HG02642 (cell line): Measurements from ENCODE around the gene SLC25A21.

Experiments
- ATAC-seq: cut with Tn5 transposase; IDR thresholded peaks from one replicate; pipeline ENCODE4 v1.9.1; 2021; ENCODE audit warnings: mild to moderate bottlenecking; ENCODE audit not compliant: unreplicated experiment, poor library complexity

The SLC25A21 gene

DNA sequence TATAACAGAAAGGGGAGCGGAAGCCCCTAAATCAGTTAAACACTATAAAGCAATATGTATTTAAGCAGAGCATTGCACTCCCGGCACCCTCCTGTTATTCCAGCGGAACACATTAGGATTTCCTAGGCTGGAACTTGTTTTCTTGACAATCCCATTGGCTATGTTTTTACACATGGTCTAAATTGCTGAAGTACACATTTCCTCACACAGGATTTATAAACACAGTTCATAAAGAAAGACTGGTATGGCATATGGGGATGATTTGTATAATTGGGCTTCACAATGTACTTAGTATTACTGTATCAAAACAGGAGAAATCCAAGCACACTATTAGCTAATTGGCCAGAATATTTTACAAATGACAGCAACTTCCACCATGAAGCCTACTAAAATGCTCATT is 487.5 kb downstream of the SLC25A21 start:
- no peak for ATAC-seq

DNA sequence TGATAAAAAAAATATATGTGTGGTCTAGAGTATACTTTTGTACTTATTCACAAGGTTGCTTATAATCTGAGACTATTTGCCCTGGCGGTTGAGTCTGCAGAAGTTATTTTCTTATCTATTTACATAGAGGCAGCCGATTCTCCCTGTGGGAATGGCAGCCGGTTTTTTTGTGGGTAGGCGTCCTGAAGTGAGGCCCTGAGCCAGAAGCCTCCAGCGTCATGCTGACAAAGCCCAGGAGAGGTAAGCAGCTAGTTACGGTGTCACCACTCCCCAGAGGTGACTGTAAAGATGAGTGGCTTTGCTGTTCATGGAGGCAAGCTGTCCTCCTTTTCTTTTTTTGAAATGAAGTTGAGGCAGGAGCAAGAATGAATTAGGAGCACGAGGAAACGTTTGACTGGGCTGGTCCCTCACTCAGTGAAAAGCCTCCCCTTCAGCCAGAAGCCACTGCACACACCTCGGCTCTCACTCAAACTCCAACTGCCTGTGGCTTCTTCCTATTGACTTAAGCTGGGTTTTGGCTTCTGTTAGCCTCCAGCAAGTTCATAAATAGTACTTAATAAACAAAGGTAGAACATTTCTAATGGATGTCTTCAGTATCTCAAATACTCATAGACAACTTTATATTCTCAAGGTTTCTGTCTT is 489.2 kb downstream of the SLC25A21 start:
- no peak for ATAC-seq

DNA sequence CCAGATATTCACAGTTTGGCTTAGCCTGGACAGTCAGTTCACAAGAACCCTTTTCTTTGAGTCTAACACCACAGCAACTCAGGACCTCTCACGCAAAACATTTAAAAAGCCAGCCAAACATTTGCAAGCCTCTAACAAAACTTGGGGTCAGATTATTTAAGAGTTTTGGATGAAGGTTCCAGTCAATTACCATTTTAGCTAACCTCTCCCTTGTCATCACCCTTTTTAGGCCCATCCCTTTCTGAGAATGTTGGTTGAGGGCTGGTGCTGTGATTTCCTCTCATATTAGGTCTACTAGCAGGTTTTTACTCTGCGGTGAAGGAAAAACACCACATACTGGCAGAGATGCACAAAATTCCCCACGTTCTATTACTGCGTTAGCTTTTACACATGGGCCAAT is 490.1 kb downstream of the SLC25A21 start:
- ATAC-seq = no peak

DNA sequence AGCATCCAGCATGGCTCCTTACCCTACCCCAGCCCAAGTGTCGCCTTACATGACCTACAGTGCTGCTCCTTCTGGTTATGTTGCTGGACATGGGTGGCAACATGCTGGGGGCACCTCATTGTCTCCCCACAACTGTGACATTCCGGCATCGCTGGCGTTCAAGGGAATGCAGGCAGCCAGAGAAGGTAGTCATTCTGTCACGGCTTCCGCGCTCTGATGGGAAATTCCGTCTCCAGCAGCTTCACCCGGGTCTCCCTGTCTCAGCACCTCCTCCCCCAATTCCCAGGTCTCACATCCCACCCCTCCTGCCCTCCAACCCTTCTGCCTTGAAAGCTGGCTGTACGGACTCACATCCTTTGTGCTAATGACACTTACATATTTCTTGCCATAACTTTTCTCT is 496.2 kb downstream of the SLC25A21 start:
- ATAC-seq = no peak

DNA sequence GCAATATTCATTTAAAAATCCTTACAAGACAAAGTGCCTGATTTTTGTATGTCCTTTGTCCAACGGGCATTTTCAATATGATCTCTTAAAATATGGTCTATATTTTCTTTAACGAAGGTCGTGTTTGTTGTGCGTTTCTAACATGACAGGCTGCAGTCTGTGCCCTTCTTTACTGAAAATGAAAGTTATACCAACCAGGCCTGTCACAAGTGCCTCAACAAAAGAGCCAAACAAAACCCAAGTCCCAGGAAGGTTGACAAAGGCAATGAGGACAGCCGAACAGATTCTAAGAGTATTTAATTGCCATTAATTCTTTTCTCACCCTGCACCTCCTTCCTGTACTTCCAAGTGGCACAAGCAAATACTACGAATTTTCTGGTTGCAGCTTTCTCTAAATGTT is 496.8 kb downstream of the SLC25A21 start:
- ATAC-seq = no peak

DNA sequence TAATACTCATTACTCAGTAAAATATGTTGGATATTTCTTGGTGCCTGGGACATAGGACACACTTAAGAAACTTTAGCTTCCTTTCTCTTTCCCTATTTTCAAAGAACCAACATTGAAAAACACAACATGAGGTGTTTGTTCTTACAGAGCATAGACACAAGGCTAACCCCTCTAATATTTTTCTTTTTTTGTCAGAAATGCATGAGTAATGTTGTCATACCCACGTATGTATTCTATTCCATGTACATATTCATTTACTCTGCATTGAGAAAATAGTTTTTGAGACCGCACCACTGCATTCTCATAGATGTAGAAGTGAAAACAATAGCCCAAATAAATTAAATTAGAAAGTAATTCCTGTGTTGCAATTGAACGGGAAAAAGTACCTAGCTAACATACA is 497.7 kb downstream of the SLC25A21 start:
- ATAC-seq = no peak

DNA sequence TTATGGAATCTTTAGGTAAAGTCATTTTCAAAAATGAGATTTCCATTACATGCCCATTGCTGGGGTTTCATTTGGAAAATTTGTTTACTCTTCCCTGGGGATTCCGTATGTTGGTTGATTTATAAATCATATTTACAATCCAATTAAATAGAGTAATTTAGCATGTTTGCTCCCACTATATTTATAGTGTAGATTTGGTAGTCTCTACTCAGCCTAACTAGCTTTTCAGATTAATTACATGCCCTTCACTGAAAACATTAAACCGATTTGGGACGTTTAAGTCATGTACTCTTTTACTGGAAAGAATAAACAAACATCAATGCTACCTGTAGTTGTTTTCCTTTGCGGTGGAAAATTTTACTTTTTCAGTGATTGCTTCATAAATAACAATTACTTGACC is 500.3 kb downstream of the SLC25A21 start:
- no peak for ATAC-seq

DNA sequence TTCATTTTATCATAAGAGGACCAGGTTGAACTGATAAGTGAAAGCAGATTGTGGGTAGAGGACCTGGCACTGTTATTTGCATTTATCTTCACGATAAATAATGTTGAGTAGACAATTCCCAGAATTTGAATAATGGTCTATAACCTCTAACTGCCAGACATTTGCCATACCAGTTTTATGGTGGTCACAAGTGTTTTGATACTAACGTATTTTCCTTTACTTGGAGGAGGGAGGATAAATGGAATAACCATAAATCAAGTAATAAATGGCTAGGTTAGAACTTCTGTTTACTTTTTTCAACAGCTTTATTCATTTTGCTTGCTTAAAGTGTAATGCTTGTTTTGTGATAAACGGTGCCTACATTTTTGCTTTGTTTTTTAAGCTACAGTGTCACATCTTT is 501.3 kb downstream of the SLC25A21 start:
- ATAC-seq = no peak

DNA sequence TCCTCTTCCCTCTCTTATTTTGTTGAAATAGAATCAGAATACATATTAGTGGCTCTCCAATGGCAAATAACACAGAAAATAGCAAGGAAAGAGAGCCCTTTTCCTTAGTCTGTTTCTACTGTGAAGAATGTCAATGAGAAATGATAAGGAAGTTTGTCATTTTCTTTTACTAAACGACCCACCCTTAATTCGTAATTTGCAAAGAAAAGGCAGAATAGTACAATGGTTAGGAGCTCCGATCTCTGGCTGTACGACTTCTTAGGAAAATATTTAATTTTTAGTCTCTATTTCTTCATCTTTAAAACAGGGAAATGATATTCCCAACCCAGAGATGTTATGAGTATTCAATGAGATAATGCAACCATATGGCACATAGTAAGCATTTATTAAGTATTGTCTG is 504.7 kb downstream of the SLC25A21 start:
- no peak for ATAC-seq

DNA sequence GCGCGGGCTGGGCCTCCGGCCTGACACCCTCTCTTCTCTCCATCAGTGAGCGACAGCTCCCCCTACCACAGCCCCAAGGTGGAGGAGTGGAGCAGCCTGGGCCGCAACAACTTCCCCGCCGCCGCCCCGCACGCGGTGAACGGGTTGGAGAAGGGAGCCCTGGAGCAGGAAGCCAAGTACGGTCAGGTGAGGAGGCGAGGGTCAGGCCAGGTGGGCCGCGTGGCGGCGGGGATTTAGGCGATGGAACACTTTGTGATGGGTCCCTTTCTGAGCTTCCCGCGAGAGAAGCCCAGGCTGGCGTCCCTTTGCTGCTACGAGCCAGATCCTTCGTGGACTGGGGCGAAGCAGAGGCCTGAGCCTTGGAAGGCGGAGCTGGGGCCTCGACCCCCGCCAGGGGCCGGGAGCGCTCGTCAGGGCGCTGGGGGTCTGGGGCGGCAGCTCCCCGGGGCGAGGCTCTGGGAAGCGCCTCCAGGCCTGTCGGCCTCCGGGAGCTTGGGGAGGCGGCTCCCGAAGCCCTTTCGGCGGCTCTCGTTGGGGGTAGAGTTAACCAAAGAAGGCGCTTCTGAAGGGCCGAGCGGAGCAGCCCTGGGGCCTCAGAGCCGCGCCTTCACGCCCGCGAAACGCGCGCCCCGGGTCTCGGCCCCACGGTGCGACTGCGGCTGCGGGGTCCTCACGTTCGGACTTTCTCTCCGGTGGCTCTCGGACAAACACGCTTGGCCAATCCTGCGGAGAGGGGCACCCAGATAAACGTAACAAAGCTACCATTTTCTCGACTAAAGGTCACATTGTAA is 505.8 kb downstream of the SLC25A21 start:
- no peak for ATAC-seq

DNA sequence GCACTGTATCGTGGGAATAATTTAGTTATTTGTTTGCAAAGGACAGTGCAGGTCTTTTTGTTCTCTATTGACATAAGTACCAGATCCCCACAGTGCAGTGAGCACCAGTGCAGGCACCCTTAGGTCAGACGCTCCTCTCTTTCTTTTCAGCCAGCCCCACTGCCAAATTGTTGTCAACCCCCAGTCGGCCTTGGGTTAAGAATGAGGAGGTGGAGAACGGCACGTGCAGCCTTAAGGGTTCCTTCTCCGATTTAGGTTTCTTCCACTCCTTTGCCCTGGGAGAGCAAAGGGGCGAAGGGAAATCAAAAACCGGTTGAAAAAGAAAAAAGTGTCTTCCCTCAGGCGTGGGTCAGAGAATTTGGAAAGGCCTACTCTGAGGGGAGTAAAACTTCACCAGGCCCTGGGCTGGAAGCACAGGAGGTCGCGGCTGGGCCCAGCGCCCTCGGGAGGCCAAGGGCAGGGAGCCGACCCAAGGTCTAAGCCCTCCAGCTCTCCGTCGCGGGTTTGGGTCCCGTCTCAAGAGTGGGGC is 506.5 kb downstream of the SLC25A21 start:
- no peak for ATAC-seq

DNA sequence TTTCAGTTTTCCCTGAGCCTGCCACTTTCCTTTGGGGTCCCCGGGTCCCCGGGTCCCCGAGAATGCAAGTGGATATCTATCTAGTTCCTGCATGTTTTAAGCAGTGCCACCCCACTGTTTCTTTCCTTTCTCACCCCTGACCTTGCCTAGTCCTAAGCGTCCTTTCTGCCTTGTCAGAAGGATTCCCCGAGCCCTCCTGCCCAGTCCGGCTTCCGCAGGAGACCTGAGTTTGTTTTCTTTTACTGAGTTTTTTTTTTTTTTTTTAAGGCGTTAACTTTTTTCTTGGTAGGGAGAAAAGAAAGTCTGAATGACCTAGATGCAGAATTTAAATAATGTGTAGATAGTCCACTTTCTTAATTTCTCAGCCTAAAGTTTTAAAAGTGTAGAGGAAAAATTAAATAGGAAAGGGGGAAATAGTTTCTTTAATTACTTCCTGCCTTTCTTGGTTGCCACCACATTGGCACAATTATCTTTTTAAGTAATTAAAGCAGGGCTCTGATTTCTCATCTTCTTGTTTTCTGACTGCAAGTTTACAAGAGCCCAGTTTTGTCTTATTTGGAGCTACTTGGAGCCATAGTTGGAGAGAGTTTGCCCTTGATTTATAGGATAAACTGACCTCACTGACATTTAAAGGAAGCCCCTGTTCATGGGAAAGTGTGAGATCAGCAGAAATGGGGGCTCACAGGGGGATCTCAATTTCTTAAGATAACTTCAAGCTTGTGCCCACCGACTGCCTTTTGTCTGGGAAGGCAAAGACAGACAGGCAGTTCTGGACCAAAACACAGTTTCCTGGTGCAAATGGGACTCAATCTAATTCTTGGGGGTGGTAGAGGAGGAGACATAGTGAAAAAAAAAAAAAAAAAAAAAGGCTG is 507.8 kb downstream of the SLC25A21 start:
- no peak for ATAC-seq

DNA sequence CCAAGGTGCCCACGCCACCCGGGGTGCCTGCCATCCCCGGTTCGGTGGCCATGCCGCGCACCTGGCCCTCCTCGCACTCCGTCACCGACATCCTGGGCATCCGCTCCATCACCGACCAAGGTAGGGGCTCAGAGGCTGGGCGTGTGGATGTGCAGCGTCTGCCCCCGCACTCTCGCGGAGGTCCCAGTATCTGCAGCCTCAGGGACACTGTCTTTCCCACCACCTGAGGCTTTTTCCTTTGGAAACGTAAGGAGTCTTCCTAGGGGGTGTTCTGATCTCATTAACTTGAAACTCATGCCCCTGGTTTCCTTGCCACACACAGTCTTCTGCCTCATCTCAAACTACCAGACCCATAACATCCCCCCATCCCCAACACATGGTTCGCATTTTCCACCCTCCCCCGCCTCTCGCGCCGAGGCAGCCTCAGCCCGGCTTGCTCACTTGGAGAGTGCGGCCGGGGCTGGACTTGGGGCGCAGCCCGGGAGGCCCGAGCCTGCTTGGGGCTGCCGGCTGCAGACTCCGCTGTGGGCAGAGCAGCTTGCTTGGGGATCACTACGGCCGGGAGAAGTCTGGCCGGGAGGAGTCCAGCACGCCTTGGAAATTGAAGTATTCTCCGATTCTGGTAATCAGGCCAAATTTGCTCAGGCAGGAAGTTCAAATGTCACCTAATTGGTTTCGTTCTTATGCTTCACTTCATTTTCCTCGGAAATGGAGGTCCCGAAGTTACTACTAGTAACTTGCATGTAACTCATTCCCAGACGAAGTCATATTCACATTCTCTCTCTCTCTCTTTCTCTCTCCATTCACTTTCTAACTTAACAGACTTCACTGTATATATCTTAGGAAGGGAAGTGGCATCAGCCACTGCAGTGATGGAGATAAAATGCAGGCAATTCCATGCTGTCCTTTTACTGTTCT is 508.7 kb downstream of the SLC25A21 start:
- no peak for ATAC-seq

DNA sequence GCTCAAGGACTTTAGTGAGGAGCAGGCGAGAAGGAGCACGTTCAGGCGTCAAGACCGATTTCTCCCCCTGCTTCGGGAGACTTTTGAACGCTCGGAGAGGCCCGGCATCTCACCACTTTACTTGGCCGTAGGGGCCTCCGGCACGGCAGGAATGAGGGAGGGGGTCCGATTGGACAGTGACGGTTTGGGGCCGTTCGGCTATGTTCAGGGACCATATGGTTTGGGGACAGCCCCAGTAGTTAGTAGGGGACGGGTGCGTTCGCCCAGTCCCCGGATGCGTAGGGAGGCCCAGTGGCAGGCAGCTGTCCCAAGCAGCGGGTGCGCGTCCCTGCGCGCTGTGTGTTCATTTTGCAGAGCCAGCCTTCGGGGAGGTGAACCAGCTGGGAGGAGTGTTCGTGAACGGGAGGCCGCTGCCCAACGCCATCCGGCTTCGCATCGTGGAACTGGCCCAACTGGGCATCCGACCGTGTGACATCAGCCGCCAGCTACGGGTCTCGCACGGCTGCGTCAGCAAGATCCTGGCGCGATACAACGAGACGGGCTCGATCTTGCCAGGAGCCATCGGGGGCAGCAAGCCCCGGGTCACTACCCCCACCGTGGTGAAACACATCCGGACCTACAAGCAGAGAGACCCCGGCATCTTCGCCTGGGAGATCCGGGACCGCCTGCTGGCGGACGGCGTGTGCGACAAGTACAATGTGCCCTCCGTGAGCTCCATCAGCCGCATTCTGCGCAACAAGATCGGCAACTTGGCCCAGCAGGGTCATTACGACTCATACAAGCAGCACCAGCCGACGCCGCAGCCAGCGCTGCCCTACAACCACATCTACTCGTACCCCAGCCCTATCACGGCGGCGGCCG is 509.6 kb downstream of the SLC25A21 start:
- no peak for ATAC-seq

DNA sequence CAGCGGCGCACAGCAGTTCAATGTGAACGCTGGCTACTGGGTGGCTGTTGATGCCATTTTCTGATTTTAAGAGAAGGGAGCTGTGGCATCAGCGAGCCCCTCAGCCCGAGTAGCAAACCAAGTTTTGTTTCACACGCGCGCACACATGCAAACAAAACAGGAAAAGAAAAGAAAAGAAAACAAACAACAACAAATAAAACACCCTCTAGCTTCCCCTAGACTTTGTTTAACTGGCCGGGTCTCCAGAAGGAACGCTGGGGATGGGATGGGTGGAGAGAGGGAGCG is 510.2 kb downstream of the SLC25A21 start:
- no peak for ATAC-seq

DNA sequence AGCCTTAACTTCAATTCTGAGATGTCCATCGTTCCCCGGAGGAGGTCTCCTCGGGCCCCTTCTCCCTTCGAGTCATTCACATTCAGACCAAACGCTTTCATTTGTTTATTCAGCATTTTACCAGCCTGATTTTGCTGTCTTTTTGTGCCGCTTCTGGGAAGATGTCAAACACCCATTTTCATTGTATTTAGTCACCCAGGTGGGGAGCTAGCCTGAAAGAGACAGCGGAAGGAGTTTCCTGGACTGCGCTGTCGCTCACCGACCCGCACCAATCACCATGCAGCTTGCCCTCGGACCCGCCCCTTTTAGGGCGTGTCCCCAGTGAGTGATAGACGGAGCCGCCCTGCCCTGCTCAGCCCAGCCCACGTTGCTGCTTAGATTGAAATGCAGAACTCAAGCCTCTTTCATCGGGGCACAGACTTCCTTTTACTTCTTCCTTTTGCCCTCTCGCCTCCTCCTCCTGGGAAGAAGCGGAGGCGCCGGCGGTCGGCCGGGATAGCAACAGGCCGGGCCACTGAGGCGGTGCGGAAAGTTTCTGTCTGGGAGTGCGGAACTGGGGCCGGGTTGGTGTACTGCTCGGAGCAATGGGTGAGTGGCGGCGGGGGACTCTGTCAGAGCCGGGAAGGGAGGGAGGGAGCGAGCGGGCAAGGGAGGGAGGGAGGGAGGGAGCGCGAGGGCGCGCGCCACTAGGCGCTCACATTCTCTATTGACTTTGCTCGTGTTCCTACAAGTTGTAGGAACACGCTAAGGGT is 510.7 kb downstream of the SLC25A21 start, which contains the start of gene PAX9:
PAX9 (plus strand) TSS at position 355 of the 752 bp plus-strand sequence; CDS start at position 585, 230 bp downstream.
- peak; percentile 72 for ATAC-seq

DNA sequence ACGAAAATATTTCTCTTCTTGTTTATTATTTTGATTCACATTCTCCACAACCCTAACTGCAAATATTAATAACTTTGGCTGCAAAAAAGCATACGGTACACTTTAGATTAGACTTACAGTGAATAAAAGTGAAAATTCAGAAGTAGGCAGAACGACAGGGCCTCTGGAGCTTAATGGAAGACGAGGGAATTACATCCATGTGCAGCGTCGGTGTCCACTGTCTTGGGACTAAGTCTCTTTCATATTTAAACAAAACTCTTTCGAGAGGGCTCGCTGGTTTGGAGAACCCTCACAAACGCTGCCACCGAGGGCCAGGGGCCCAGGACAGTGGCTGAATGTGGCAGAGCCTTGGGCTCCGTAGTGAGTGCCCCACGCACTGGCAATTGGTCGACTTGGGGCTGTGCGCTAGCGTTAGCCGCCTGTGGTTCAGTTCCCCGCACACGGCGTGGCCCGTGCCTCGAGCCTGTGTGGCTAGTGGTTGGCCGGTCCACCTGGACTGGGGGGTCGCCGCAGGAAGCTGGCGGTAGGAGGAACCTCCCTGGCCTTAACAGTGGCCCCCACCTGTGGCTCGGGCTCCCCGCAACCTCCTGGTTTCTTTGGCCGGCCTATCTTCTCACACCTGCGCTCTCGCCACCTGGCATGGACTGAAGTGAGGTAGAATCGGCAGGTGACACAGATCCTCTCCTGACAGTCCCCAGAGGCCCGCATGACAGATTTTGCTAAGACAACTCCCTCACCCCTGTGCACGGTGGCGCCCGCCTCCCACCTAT is 511.5 kb downstream of the SLC25A21 start:
- no peak for ATAC-seq
